GM23338 (cell line): ENCODE results near the gene TNFRSF19.

Experiments
- CTCF ChIP-seq, 2 experiments: fragments of 200-600 bp in 1 of 2; sonication (generic) in 1 of 2; conservative IDR thresholded peaks; 2 replicates each; pipeline versions ENCODE4 v1.5.1 to v1.6.1; 2016 to 2017; ENCODE audit warnings: antibody characterized with exemption in 2 of 2, low read depth in 2 of 2, mild to moderate bottlenecking in 2 of 2, moderate library complexity in 1 of 2
- EZH2 ChIP-seq: fragments of 200-600 bp; sonication (generic); IDR thresholded peaks from one replicate; pipeline ENCODE4 v1.8.0; 2017; ENCODE audit warnings: antibody characterized with exemption, mild to moderate bottlenecking, low read depth; ENCODE audit not compliant: unreplicated experiment
- JUNB ChIP-seq: IDR thresholded peaks from one replicate; pipeline ENCODE4 v1.6.1; 2016; ENCODE audit warnings: antibody characterized with exemption; ENCODE audit not compliant: unreplicated experiment
- POLR2AphosphoS5 ChIP-seq: IDR thresholded peaks from 2 replicates; pipeline ENCODE4 v1.6.1; 2016; ENCODE audit warnings: antibody characterized with exemption, low read depth
- REST ChIP-seq: IDR thresholded peaks from one replicate; pipeline ENCODE4 v1.6.1; 2018; ENCODE audit warnings: antibody characterized with exemption; ENCODE audit not compliant: unreplicated experiment

- TF ChIP-seq REST = no peak
- 0 out of 4 replicates have a peak, but pooled peaks of 1 of the 2 experiments have one; percentile 1 for TF ChIP-seq CTCF (conservative IDR thresholded peaks at IDR 0.05; ENCODE audit: low read depth in 2 of 2)
- TF ChIP-seq EZH2 = no peak
- no peak for TF ChIP-seq JUNB
- peak; percentile 79 for TF ChIP-seq POLR2AphosphoS5
These were observed 9.1 kb downstream of the TNFRSF19 start for GRCh38 chr13:23579072-23579895.
